Neural crest cell (in vitro differentiated cells): ENCODE measurements around the gene C3orf20. TPM values are rescaled to one million over a fixed set of nuclear protein-coding genes. Genes with fewer than 3 reads are reported as not detected.

ENCODE experiments used
- DNase-seq: peaks from one replicate; pipeline ENCODE4 v3.0.0; 2021; ENCODE audit warnings: low read depth, mixed read lengths, low spot score
- H3K27ac Mint-ChIP-seq: one replicate; pipeline ENCODE4 v1.8.0; 2021; ENCODE audit warnings: mild to moderate bottlenecking, mixed read lengths; ENCODE audit not compliant: unreplicated experiment
- H3K27me3 Mint-ChIP-seq: 2 replicates; pipeline ENCODE4 v1.8.0; 2021; ENCODE audit warnings: low read depth, mild to moderate bottlenecking, mixed read lengths
- H3K36me3 Mint-ChIP-seq: 2 replicates; pipeline ENCODE4 v1.8.0; 2021; ENCODE audit warnings: low read depth, mild to moderate bottlenecking, mixed read lengths
- H3K4me1 Mint-ChIP-seq: 2 replicates; pipeline ENCODE4 v1.8.0; 2021; ENCODE audit warnings: mixed read lengths
- H3K4me3 Mint-ChIP-seq: one replicate; pipeline ENCODE4 v1.8.0; 2021; ENCODE audit warnings: mild to moderate bottlenecking, mixed read lengths
- H3K9me3 Mint-ChIP-seq: 2 replicates; pipeline ENCODE4 v1.8.0; 2021; ENCODE audit warnings: mixed read lengths
- total RNA-seq: library from RNA; stranded (reverse); gene quantifications from 2 replicates; pipeline ENCODE4 v1.2.1, GENCODE V29; 2021
- TF ChIP-seq, protein P1 (sequence below): fragments of 200-600 bp; sonication (generic); conservative IDR thresholded peaks from 2 replicates; pipeline ENCODE4 v1.5.0; 2021; ENCODE audit warnings: antibody characterized with exemption, mild to moderate bottlenecking

C3orf20 gene
- total RNA-seq, 1 donor from 2014 or later, result 0.14 TPM

GRCh38 chr3:14775011-14775410 lies 100.1 kb downstream of the C3orf20 start:
- TF ChIP-seq, protein P1, sequence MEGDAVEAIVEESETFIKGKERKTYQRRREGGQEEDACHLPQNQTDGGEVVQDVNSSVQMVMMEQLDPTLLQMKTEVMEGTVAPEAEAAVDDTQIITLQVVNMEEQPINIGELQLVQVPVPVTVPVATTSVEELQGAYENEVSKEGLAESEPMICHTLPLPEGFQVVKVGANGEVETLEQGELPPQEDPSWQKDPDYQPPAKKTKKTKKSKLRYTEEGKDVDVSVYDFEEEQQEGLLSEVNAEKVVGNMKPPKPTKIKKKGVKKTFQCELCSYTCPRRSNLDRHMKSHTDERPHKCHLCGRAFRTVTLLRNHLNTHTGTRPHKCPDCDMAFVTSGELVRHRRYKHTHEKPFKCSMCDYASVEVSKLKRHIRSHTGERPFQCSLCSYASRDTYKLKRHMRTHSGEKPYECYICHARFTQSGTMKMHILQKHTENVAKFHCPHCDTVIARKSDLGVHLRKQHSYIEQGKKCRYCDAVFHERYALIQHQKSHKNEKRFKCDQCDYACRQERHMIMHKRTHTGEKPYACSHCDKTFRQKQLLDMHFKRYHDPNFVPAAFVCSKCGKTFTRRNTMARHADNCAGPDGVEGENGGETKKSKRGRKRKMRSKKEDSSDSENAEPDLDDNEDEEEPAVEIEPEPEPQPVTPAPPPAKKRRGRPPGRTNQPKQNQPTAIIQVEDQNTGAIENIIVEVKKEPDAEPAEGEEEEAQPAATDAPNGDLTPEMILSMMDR, result no peak
- Mint-ChIP-seq H3K9me3 (peaks cover 4% of the 10 kb centered on the region), H3K27me3 (no peaks in the 10 kb centered on the region), H3K27ac (peak overlapping the region; percentile 57), H3K4me1 (no peaks in the 10 kb centered on the region), H3K36me3 (no peaks in the 10 kb centered on the region), H3K4me3 (no peak overlapping the region)
- DNase-seq, result no peak

GRCh38 chr3:14775563-14775962 lies 100.6 kb downstream of the C3orf20 start:
- Mint-ChIP-seq H3K4me3 (no peak overlapping the region), H3K9me3 (peaks cover 4% of the 10 kb centered on the region), H3K27ac (peak overlapping the region; percentile 2), H3K36me3 (no peaks in the 10 kb centered on the region), H3K27me3 (no peaks in the 10 kb centered on the region), H3K4me1 (no peaks in the 10 kb centered on the region)
- DNase-seq, result no peak
- TF ChIP-seq, protein P1, result no peak

- H3K9me3 Mint-ChIP-seq, result peaks cover 4% of the 10 kb centered on the region
- H3K27me3 Mint-ChIP-seq, result no peaks in the 10 kb centered on the region
- DNase-seq, result no peak
- no peaks in the 10 kb centered on the region for H3K4me1 Mint-ChIP-seq
- no peak overlapping the region for H3K27ac Mint-ChIP-seq
- TF ChIP-seq, protein P1, result no peak
- no peaks in the 10 kb centered on the region for H3K36me3 Mint-ChIP-seq
- H3K4me3 Mint-ChIP-seq, result no peak overlapping the region
These were observed 104.2 kb downstream of the C3orf20 start for GRCh38 chr3:14779069-14779685.

DNA sequence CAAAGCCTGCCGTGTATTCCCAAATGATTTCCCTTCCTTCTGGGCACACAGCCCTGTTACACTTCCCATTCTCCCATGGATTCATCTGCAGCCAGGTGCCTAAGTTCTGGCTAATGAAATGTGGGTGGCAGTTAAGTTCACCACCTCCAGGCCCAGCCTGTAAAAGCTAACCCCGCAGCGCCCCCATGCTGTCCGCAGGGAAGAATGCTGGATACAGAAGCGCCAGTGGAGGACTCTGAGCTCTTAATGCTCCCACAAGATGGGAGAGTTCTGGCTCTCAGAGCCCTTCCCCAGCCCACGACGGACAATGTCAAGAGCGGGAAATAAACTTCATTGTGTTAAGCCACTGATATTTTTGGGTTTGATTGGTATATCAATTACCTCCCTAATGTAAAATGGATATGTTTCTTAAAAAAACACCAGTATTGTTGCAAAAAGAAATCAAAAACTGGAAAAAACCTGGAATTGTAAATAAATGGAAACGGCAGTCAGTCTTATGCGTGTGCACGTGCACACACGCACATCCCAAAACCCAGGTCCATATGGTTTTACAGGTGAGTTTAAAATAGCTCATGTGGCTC lies 106.1 kb downstream of the C3orf20 start:
- Mint-ChIP-seq H3K4me3 (no peak overlapping the region), H3K27me3 (no peaks in the 10 kb centered on the region), H3K4me1 (no peaks in the 10 kb centered on the region), H3K36me3 (no peaks in the 10 kb centered on the region), H3K9me3 (peaks cover 4% of the 10 kb centered on the region), H3K27ac (no peak overlapping the region)
- TF ChIP-seq, protein P1, result peak; percentile 67
- DNase-seq, result peak; percentile 44

DNA sequence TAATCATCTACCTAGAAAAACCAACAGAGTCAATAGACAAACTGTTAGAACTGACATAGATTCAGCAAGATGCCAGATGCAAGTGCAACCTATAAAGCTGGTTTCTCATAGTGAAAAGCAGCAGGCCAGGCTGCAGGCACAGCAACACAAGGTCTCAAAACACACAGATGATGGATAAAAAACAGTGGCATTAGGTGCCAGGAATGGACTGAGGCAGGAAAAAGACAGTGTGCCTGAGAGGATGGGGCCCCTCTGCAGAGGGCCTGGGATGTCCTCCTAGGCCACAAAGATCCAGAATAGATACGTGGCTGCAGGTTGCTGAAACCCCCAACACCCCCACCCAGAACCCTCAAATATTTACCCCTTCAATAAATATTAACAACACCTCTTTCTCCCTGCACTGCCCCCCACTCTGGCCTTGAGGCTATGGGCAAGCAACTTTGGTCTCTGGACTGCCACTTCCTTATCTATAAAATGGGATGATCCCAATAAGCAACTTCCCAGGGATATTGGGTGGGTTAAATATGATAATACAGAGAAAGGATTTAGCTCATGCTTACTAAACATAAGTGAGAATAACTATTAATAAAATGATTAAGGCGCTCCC lies 108.6 kb downstream of the C3orf20 start:
- Mint-ChIP-seq H3K4me3 (no peak overlapping the region), H3K4me1 (no peaks in the 10 kb centered on the region), H3K27ac (no peak overlapping the region), H3K27me3 (peaks cover 4% of the 10 kb centered on the region), H3K36me3 (no peaks in the 10 kb centered on the region), H3K9me3 (peaks cover 4% of the 10 kb centered on the region)
- DNase-seq, result no peak
- TF ChIP-seq, protein P1, result no peak
